HG02642 (cell line): ENCODE results near the gene BANK1.

Experiments
- ATAC-seq: cut with Tn5 transposase; IDR thresholded peaks from one replicate; pipeline ENCODE4 v1.9.1; 2021; ENCODE audit warnings: mild to moderate bottlenecking; ENCODE audit not compliant: unreplicated experiment, poor library complexity

Gene BANK1

GRCh38 chr4:101790521-101791181 is at the start of gene BANK1:
TSS of gene BANK1 (plus strand) at chr4:101790730. CDS start at chr4:101790881, 151 bp downstream.
- ATAC-seq: peak; percentile 100

GRCh38 chr4:101753721-101754120 is 36.8 kb upstream of the BANK1 start:
- ATAC-seq: no peak

- no peak for ATAC-seq
These were observed 34.3 kb upstream of the BANK1 start for GRCh38 chr4:101756181-101756580.

GRCh38 chr4:101761405-101761804 is 29.1 kb upstream of the BANK1 start:
- no peak for ATAC-seq

GRCh38 chr4:101762025-101762424 is 28.5 kb upstream of the BANK1 start:
- no peak for ATAC-seq

- no peak for ATAC-seq
These were observed 28.0 kb upstream of the BANK1 start for GRCh38 chr4:101762534-101762933.

GRCh38 chr4:101763576-101763975 is 27.0 kb upstream of the BANK1 start:
- no peak for ATAC-seq

GRCh38 chr4:101774807-101775206 is 15.7 kb upstream of the BANK1 start:
- no peak for ATAC-seq

- ATAC-seq: no peak
These were observed 13.1 kb upstream of the BANK1 start for GRCh38 chr4:101777431-101777830.

GRCh38 chr4:101780284-101780683 is 10.2 kb upstream of the BANK1 start:
- ATAC-seq: no peak

GRCh38 chr4:101782546-101782945 is 8.0 kb upstream of the BANK1 start:
- no peak for ATAC-seq

GRCh38 chr4:101784957-101785356 is 5.6 kb upstream of the BANK1 start:
- no peak for ATAC-seq

GRCh38 chr4:101785486-101785885 is 5.0 kb upstream of the BANK1 start:
- ATAC-seq: no peak

GRCh38 chr4:101787701-101788316 is 2.7 kb upstream of the BANK1 start:
- no peak for ATAC-seq

GRCh38 chr4:101791182-101791558 is 640 bp downstream of the BANK1 start:
- peak; percentile 9 for ATAC-seq

- no peak for ATAC-seq
These were observed 1.6 kb downstream of the BANK1 start for GRCh38 chr4:101792056-101792590.

GRCh38 chr4:101793397-101793796 is 2.9 kb downstream of the BANK1 start:
- ATAC-seq: no peak

GRCh38 chr4:101794806-101795205 is 4.3 kb downstream of the BANK1 start:
- no peak for ATAC-seq

GRCh38 chr4:101795704-101796103 is 5.2 kb downstream of the BANK1 start:
- no peak for ATAC-seq

GRCh38 chr4:101801958-101802357 is 11.4 kb downstream of the BANK1 start:
- ATAC-seq: no peak

GRCh38 chr4:101806914-101807313 is 16.4 kb downstream of the BANK1 start:
- ATAC-seq: peak; percentile 99

- ATAC-seq: peak; percentile 34
These were observed 16.8 kb downstream of the BANK1 start for GRCh38 chr4:101807351-101807750.
